Thoracic aorta (tissue), 2 donors: Measurements from ENCODE around the gene CYP27A1. TPM values are rescaled to one million over a fixed set of nuclear protein-coding genes. Genes with fewer than 3 reads are reported as not detected.

Experiments
- ATAC-seq: fragments of 150-250 bp; one replicate; pipeline ENCODE4 v1.8.0; 2017; ENCODE audit warnings: low read depth; ENCODE audit not compliant: insufficient number of reproducible peaks, low FRiP score
- DNase-seq: peaks from one replicate; pipeline ENCODE4 v3.0.0-alpha.2; 2020; ENCODE audit warnings: low spot score
- H3K27ac ChIP-seq, 2 donors: fragments of 200-600 bp; sonication (generic); 1 replicate in 1 of 2; 2 replicates in 1 of 2; pipeline ENCODE4 v1.5.1; 2016; ENCODE audit warnings: mild to moderate bottlenecking in 2 of 2, moderate library complexity in 2 of 2
- H3K27me3 ChIP-seq: fragments of 200-600 bp; sonication (generic); replicated peaks from 2 replicates; pipeline ENCODE4 v1.6.0; 2016; ENCODE audit warnings: mild to moderate bottlenecking; ENCODE audit not compliant: insufficient read depth
- H3K36me3 ChIP-seq: fragments of 200-600 bp; sonication (generic); one replicate; pipeline ENCODE4 v1.5.1; 2016
- H3K4me1 ChIP-seq, 2 donors: fragments of 200-600 bp; sonication (generic); 1 replicate in 1 of 2; 2 replicates in 1 of 2; pipeline versions ENCODE4 v1.5.1 to v1.6.0; 2016; ENCODE audit warnings: low read depth in 2 of 2, mild to moderate bottlenecking in 1 of 2; ENCODE audit not compliant: control insufficient read depth in 1 of 2
- H3K4me3 ChIP-seq: fragments of 200-600 bp; sonication (generic); 2 replicates; pipeline ENCODE4 v1.5.1; 2016; ENCODE audit warnings: mild to moderate bottlenecking
- H3K9me3 ChIP-seq: fragments of 200-600 bp; sonication (generic); 2 replicates; pipeline ENCODE4 v1.5.1; 2016
- CTCF ChIP-seq: fragments of 200-600 bp; sonication (generic); IDR thresholded peaks from one replicate; pipeline ENCODE4 v1.5.1; 2019; ENCODE audit warnings: antibody characterized with exemption
- total RNA-seq, 2 donors: library from RNA; depleted of rRNA; stranded (reverse); fragments of >200 nt; gene quantifications; one replicate each; pipeline versions ENCODE4 v1.1.0 to v1.2.3, GENCODE V29; 2016

Gene CYP27A1
- total RNA-seq, 2 donors from 2014 or later, result 31.6 to 37.8 TPM

- Histone ChIP-seq H3K36me3 (no peaks in the 10 kb centered on the region), H3K27ac (no peak overlapping the region), H3K9me3 (no peaks in the 10 kb centered on the region), H3K4me1 (no peaks in the 10 kb centered on the region), H3K27me3 (peaks cover 5% of the 10 kb centered on the region), H3K4me3 (no peak overlapping the region)
- ATAC-seq (no peak), DNase-seq (no peak)
- no peak for TF ChIP-seq CTCF
Observed at GRCh38 chr2:218850796-218851195, 68.8 kb downstream of the CYP27A1 start.

GRCh38 chr2:218851286-218851685, 69.3 kb downstream of the CYP27A1 start:
- no peak overlapping the region for H3K4me3 ChIP-seq
- no peak overlapping the region for H3K27ac ChIP-seq
- H3K9me3 ChIP-seq, result no peaks in the 10 kb centered on the region
- H3K36me3 ChIP-seq, result no peaks in the 10 kb centered on the region
- peaks cover 5% of the 10 kb centered on the region for H3K27me3 ChIP-seq
- DNase-seq, result no peak
- TF ChIP-seq CTCF, result no peak
- no peak for ATAC-seq
- H3K4me1 ChIP-seq, result no peaks in the 10 kb centered on the region

- H3K4me3 ChIP-seq, result no peak overlapping the region
- no peak for DNase-seq
- no peaks in the 10 kb centered on the region for H3K36me3 ChIP-seq
- H3K9me3 ChIP-seq, result no peaks in the 10 kb centered on the region
- no peaks in the 10 kb centered on the region for H3K4me1 ChIP-seq
- H3K27ac ChIP-seq, result no peak overlapping the region
- H3K27me3 ChIP-seq, result peaks cover 5% of the 10 kb centered on the region
- ATAC-seq, result no peak
- peak; percentile 62 for TF ChIP-seq CTCF
Observed at GRCh38 chr2:218852911-218853667, 71.1 kb downstream of the CYP27A1 start.

- Histone ChIP-seq H3K9me3 (no peaks in the 10 kb centered on the region), H3K27ac (no peak overlapping the region), H3K36me3 (no peaks in the 10 kb centered on the region), H3K4me3 (no peak overlapping the region), H3K27me3 (peaks cover 9% of the 10 kb centered on the region), H3K4me1 (no peaks in the 10 kb centered on the region)
- ATAC-seq (no peak), DNase-seq (no peak)
- TF ChIP-seq CTCF, result no peak
Observed at GRCh38 chr2:218853766-218854165, 71.8 kb downstream of the CYP27A1 start.

- Histone ChIP-seq H3K27me3 (peaks cover 4% of the 10 kb centered on the region), H3K4me3 (no peak overlapping the region), H3K27ac (no peak overlapping the region), H3K4me1 (peaks cover 6 to 7% of the 10 kb centered on the region in 2 donors), H3K36me3 (no peaks in the 10 kb centered on the region), H3K9me3 (no peaks in the 10 kb centered on the region)
- DNase-seq (no peak), ATAC-seq (no peak)
- TF ChIP-seq CTCF, result no peak
Observed at GRCh38 chr2:218854860-218855259, 72.9 kb downstream of the CYP27A1 start.
